Mesenchymal stem cell (in vitro differentiated cells and primary cell): ENCODE results near the gene ACSF2.

Experiments used
- DNase-seq: peaks from one replicate; pipeline ENCODE4 v3.0.0-alpha.2; 2013
- H2AFZ ChIP-seq: one replicate; pipeline ENCODE4 v1.6.1; 2013; ENCODE audit warnings: low read depth, mild to moderate bottlenecking, control low read depth, inconsistent platforms, low read length, moderate library complexity
- H2AK5ac ChIP-seq: 2 replicates; pipeline ENCODE4 v1.6.1; 2013; ENCODE audit warnings: low read length, moderate library complexity, mild to moderate bottlenecking, inconsistent platforms; ENCODE audit not compliant: severe bottlenecking
- H2BK120ac ChIP-seq: one replicate; pipeline ENCODE4 v1.6.1; 2013; ENCODE audit warnings: low read depth, mild to moderate bottlenecking, inconsistent platforms, low read length, moderate library complexity
- H2BK12ac ChIP-seq, 2 experiments: one replicate each; pipeline ENCODE4 v1.6.1; 2013; ENCODE audit warnings: inconsistent platforms in 2 of 2, low read length in 2 of 2, mild to moderate bottlenecking in 2 of 2, moderate library complexity in 2 of 2, control low read depth in 1 of 2
- H2BK15ac ChIP-seq: one replicate; pipeline ENCODE4 v1.6.1; 2013; ENCODE audit warnings: mild to moderate bottlenecking, low read depth, inconsistent platforms; ENCODE audit not compliant: poor library complexity, severe bottlenecking
- H2BK5ac ChIP-seq: 2 replicates; pipeline ENCODE4 v1.6.1; 2013; ENCODE audit warnings: low read depth, mild to moderate bottlenecking, low read length, control low read depth, inconsistent platforms; ENCODE audit not compliant: poor library complexity, severe bottlenecking
- H3K14ac ChIP-seq, 2 experiments: one replicate each; pipeline ENCODE4 v1.6.1; 2013; ENCODE audit warnings: inconsistent platforms in 2 of 2, low read length in 2 of 2, control low read depth in 1 of 2, mild to moderate bottlenecking in 1 of 2, moderate library complexity in 1 of 2
- H3K18ac ChIP-seq, 2 experiments: one replicate each; pipeline ENCODE4 v1.6.1; 2013; ENCODE audit warnings: inconsistent platforms in 2 of 2, low read length in 2 of 2, control low read depth in 1 of 2, low read depth in 1 of 2, mild to moderate bottlenecking in 1 of 2
- H3K23ac ChIP-seq, 2 experiments: one replicate each; pipeline ENCODE4 v1.6.1; 2013; ENCODE audit warnings: inconsistent platforms in 2 of 2, low read length in 2 of 2, mild to moderate bottlenecking in 2 of 2, moderate library complexity in 2 of 2, control low read depth in 1 of 2
- H3K27ac ChIP-seq: 2 replicates; pipeline ENCODE4 v1.5.1; 2013; ENCODE audit warnings: mild to moderate bottlenecking, moderate library complexity, low read length, control low read depth, inconsistent platforms; ENCODE audit not compliant: poor library complexity, severe bottlenecking
- H3K27me3 ChIP-seq, 2 experiments: 2 replicates each; pipeline versions ENCODE4 v1.6.1 to v1.7.0; 2013; ENCODE audit warnings: low read length in 2 of 2, mild to moderate bottlenecking in 2 of 2, moderate library complexity in 2 of 2, control low read depth in 1 of 2, inconsistent platforms in 1 of 2; ENCODE audit not compliant: control insufficient read depth in 1 of 2, insufficient read depth in 1 of 2
- H3K36me3 ChIP-seq, 2 experiments: 2 replicates each; pipeline versions ENCODE4 v1.6.1 to v1.7.0; 2013; ENCODE audit warnings: low read length in 2 of 2, control low read depth in 1 of 2, inconsistent platforms in 1 of 2, low read depth in 1 of 2, mild to moderate bottlenecking in 1 of 2; ENCODE audit not compliant: insufficient read depth in 2 of 2, control insufficient read depth in 1 of 2
- H3K4ac ChIP-seq, 2 experiments: one replicate each; pipeline ENCODE4 v1.6.1; 2013; ENCODE audit warnings: inconsistent platforms in 2 of 2, low read length in 2 of 2, mild to moderate bottlenecking in 2 of 2, moderate library complexity in 2 of 2, control low read depth in 1 of 2, low read depth in 1 of 2
- H3K4me1 ChIP-seq: 2 replicates; pipeline ENCODE4 v1.6.1; 2013; ENCODE audit warnings: low read depth, low read length, control low read depth; ENCODE audit not compliant: control insufficient read depth, insufficient read depth
- H3K4me2 ChIP-seq: 2 replicates; pipeline ENCODE4 v1.6.1; 2013; ENCODE audit warnings: low read length, mild to moderate bottlenecking, inconsistent platforms; ENCODE audit not compliant: poor library complexity, severe bottlenecking
- H3K4me3 ChIP-seq, 2 experiments: 2 replicates each; pipeline versions ENCODE4 v1.5.1 to v1.7.0; 2013; ENCODE audit warnings: low read length in 2 of 2, mild to moderate bottlenecking in 2 of 2, control low read depth in 1 of 2, low read depth in 1 of 2; ENCODE audit not compliant: insufficient read depth in 1 of 2
- H3K79me1 ChIP-seq: replicated peaks from 2 replicates; pipeline ENCODE4 v1.6.1; 2013; ENCODE audit warnings: mild to moderate bottlenecking, control low read depth, low read length, inconsistent platforms; ENCODE audit not compliant: poor library complexity, severe bottlenecking
- H3K9ac ChIP-seq: 2 replicates; pipeline ENCODE4 v1.7.0; 2013; ENCODE audit warnings: mild to moderate bottlenecking, low read length, moderate library complexity
- H3K9me3 ChIP-seq: 2 replicates; pipeline ENCODE4 v1.7.0; 2013; ENCODE audit warnings: mild to moderate bottlenecking, low read length; ENCODE audit not compliant: control insufficient read depth
- H4K8ac ChIP-seq: one replicate; pipeline ENCODE4 v1.6.1; 2013; ENCODE audit warnings: inconsistent platforms, mild to moderate bottlenecking, low read length, moderate library complexity
- H4K91ac ChIP-seq: one replicate; pipeline ENCODE4 v1.6.1; 2013; ENCODE audit warnings: mild to moderate bottlenecking, low read length, inconsistent platforms
- WGBS: methylation state at CpG from one replicate; pipeline ENCODE4 v1.1.7; 2013; ENCODE audit warnings: mixed read lengths; 5-methylcytosine and 5-hydroxymethylcytosine counted together

The ACSF2 gene

GRCh38 chr17:50499270-50499669 is 73.3 kb downstream of the ACSF2 start:
- H3K27ac ChIP-seq = no peak overlapping the region
- H4K8ac ChIP-seq = no peak overlapping the region
- no peak overlapping the region for H3K14ac ChIP-seq
- no peak overlapping the region for H3K9ac ChIP-seq
- DNase-seq = no peak
- no peak overlapping the region for H2AFZ ChIP-seq
- H2BK120ac ChIP-seq = no peak overlapping the region
- H3K4me2 ChIP-seq = no peak overlapping the region
- H3K23ac ChIP-seq = no peak overlapping the region
- H3K36me3 ChIP-seq = no peaks in the 10 kb centered on the region
- H2BK15ac ChIP-seq = no peak overlapping the region
- no peaks in the 10 kb centered on the region for H3K27me3 ChIP-seq
- H3K18ac ChIP-seq = no peak overlapping the region
- no peak overlapping the region for H2BK12ac ChIP-seq
- no peaks in the 10 kb centered on the region for H3K9me3 ChIP-seq
- no peak overlapping the region for H2BK5ac ChIP-seq
- H2AK5ac ChIP-seq = no peak overlapping the region
- H3K79me1 ChIP-seq = no peaks in the 10 kb centered on the region
- no peak overlapping the region for H4K91ac ChIP-seq
- no peak overlapping the region for H3K4me3 ChIP-seq
- peaks cover 10% of the 10 kb centered on the region for H3K4me1 ChIP-seq
- no peak overlapping the region for H3K4ac ChIP-seq

GRCh38 chr17:50499721-50500120 is 73.7 kb downstream of the ACSF2 start:
- Histone ChIP-seq H2AK5ac (no peak overlapping the region), H3K9ac (no peak overlapping the region), H3K4me1 (peaks cover 12% of the 10 kb centered on the region), H3K79me1 (no peaks in the 10 kb centered on the region), H3K18ac (no peak overlapping the region), H3K27ac (no peak overlapping the region), H2BK12ac (no peak overlapping the region), H4K91ac (no peak overlapping the region), H3K4ac (no peak overlapping the region), H2BK5ac (no peak overlapping the region), H3K23ac (no peak overlapping the region), H3K4me2 (no peak overlapping the region), H3K4me3 (no peak overlapping the region), H4K8ac (no peak overlapping the region), H3K27me3 (no peaks in the 10 kb centered on the region), H3K36me3 (no peaks in the 10 kb centered on the region), H2BK120ac (no peak overlapping the region), H2AFZ (no peak overlapping the region), H3K14ac (no peak overlapping the region), H3K9me3 (no peaks in the 10 kb centered on the region), H2BK15ac (no peak overlapping the region)
- DNase-seq = no peak
- 96% methylated on average over 2 of the region's 2 CpGs for WGBS

- Histone ChIP-seq H3K36me3 (no peaks in the 10 kb centered on the region), H2AFZ (no peak overlapping the region), H2BK12ac (no peak overlapping the region), H4K8ac (no peak overlapping the region), H3K23ac (no peak overlapping the region), H3K9ac (no peak overlapping the region), H3K4me2 (no peak overlapping the region), H3K4me3 (no peak overlapping the region), H3K79me1 (no peaks in the 10 kb centered on the region), H2AK5ac (no peak overlapping the region), H3K9me3 (no peaks in the 10 kb centered on the region), H4K91ac (no peak overlapping the region), H3K18ac (no peak overlapping the region), H2BK15ac (no peak overlapping the region), H3K4me1 (peaks cover 12% of the 10 kb centered on the region), H2BK120ac (no peak overlapping the region), H3K4ac (no peak overlapping the region), H2BK5ac (no peak overlapping the region), H3K14ac (no peak overlapping the region), H3K27me3 (peaks cover 0 to under 1% of the 10 kb centered on the region in 2 experiments), H3K27ac (no peak overlapping the region)
- WGBS = 61% methylated on average over 3 of the region's 5 CpGs
- no peak for DNase-seq
These were observed 75.0 kb downstream of the ACSF2 start for GRCh38 chr17:50501054-50501453.

- Histone ChIP-seq H4K8ac (no peak overlapping the region), H3K27me3 (peaks cover 0 to 4% of the 10 kb centered on the region in 2 experiments), H2BK15ac (no peak overlapping the region), H3K23ac (no peak overlapping the region), H2AFZ (no peak overlapping the region), H3K9me3 (no peaks in the 10 kb centered on the region), H3K27ac (no peak overlapping the region), H2BK5ac (no peak overlapping the region), H3K18ac (no peak overlapping the region), H3K79me1 (no peaks in the 10 kb centered on the region), H2BK120ac (no peak overlapping the region), H3K4me2 (no peak overlapping the region), H2BK12ac (no peak overlapping the region), H3K4ac (no peak overlapping the region), H3K4me1 (peaks cover 12% of the 10 kb centered on the region), H2AK5ac (no peak overlapping the region), H4K91ac (no peak overlapping the region), H3K36me3 (no peaks in the 10 kb centered on the region), H3K9ac (no peak overlapping the region), H3K14ac (no peak overlapping the region), H3K4me3 (no peak overlapping the region)
- WGBS = 94% methylated on average over 9 of the region's 9 CpGs
- DNase-seq = no peak
These were observed 76.4 kb downstream of the ACSF2 start for GRCh38 chr17:50502301-50502990.
